BJ (cell line): ENCODE data around the gene GHDC. TPM values are rescaled to one million over a fixed set of nuclear protein-coding genes. Genes with fewer than 3 reads are reported as not detected.
"Not testable (repeated sequence)": the region's sequence is repeated elsewhere in the genome, so short reads cannot be mapped to it uniquely, and the experiment has no call there.

Experiments used
- CTCF ChIA-PET: fragments of 350-600 bp; formaldehyde crosslinking; extraction: SDS; loops from one replicate; lab custom pipeline; 2021; ENCODE audit warnings: antibody characterized with exemption, inconsistent platforms; lab: Yijun Ruan, JAX
- POLR2A ChIA-PET: fragments of 300-600 bp; sonication (Branson Sonifier 250); formaldehyde crosslinking; extraction: SDS; loops from one replicate; lab custom pipeline; 2021; ENCODE audit warnings: antibody characterized with exemption; lab: Charles Lee
- DNase-seq: peaks from one replicate; pipeline ENCODE4 v3.0.0-alpha.2; 2011; ENCODE audit warnings: low read depth
- H3K27me3 ChIP-seq: 2 replicates; pipeline ENCODE4 v1.6.0; 2011; ENCODE audit warnings: low read length; ENCODE audit not compliant: control insufficient read depth, insufficient read depth
- H3K36me3 ChIP-seq: 2 replicates; pipeline ENCODE4 v1.5.1; 2011; ENCODE audit warnings: low read length; ENCODE audit not compliant: control insufficient read depth, insufficient read depth
- H3K4me3 ChIP-seq: 2 replicates; pipeline ENCODE4 v1.5.1; 2011; ENCODE audit warnings: low read depth, mild to moderate bottlenecking, control low read depth, low read length
- CTCF ChIP-seq: IDR thresholded peaks from 2 replicates; pipeline ENCODE4 v1.5.1; 2011; ENCODE audit warnings: low read depth, mild to moderate bottlenecking, control low read depth, inconsistent platforms, low read length, moderate library complexity; ENCODE audit not compliant: insufficient read depth
- polyA minus RNA-seq: library from RNA; depleted of rRNA, polyadenylated mRNA; stranded (reverse); fragments of >200 nt; gene quantifications from 2 replicates; pipeline ENCODE4 v1.2.3, GENCODE V29; 2011; rRNA and poly(A)+ RNA removed
- polyA plus RNA-seq: library from polyadenylated mRNA; depleted of rRNA; stranded (reverse); fragments of >200 nt; gene quantifications from 2 replicates; pipeline ENCODE4 v1.2.3, GENCODE V29; 2011; rRNA removed

Gene GHDC
- 9.0 and 16.5 TPM in 2 replicates for polyA plus RNA-seq
- polyA minus RNA-seq = 5.5 and 5.9 TPM in 2 replicates

- no peaks in the 10 kb centered on the region for H3K27me3 ChIP-seq
- TF ChIP-seq CTCF = no peak
- ChIA-PET POLR2A (interaction anchor here (0.6 kb wide), 1 partner anchor 349 kb away, joined by 3 read pairs; no protein-coding TSS in a partner anchor), CTCF (interaction anchor here (0.6 to 3.8 kb wide), 3 partner anchors 10 to 286 kb away, joined by 3 to 35 read pairs (median 7); partner anchors contain the start of gene HCRT)
- H3K4me3 ChIP-seq = peak within 1 kb of the TSS; percentile 65
- H3K36me3 ChIP-seq = peaks cover 2% of the 10 kb centered on the region; the same call in 1 of the 2 replicates
- peak; percentile 28 for DNase-seq
Measured at GRCh38 chr17:42193969-42194899, at the start of gene GHDC. GHDC (minus strand) TSS chr17:42194494; CDS start chr17:42193581, 913 bp downstream.

- ChIA-PET POLR2A (no interaction called here), CTCF (no interaction called here)
- no peaks in the 10 kb centered on the region for H3K27me3 ChIP-seq
- no peak for DNase-seq
- H3K36me3 ChIP-seq = no peaks in the 10 kb centered on the region; the same call in none of the 2 replicates
- TF ChIP-seq CTCF = no peak
- no peak overlapping the region for H3K4me3 ChIP-seq
Measured at GRCh38 chr17:42243493-42243982, 49.2 kb upstream of the GHDC start.

- no peak overlapping the region for H3K4me3 ChIP-seq
- no peak for DNase-seq
- no peaks in the 10 kb centered on the region; the same call in none of the 2 replicates for H3K36me3 ChIP-seq
- ChIA-PET CTCF (no interaction called here), POLR2A (no interaction called here)
- no peak for TF ChIP-seq CTCF
- no peaks in the 10 kb centered on the region for H3K27me3 ChIP-seq
Measured at GRCh38 chr17:42241871-42242270, 47.6 kb upstream of the GHDC start.

GRCh38 chr17:42240863-42241262 is 46.6 kb upstream of the GHDC start:
- H3K36me3 ChIP-seq, H3K27me3 ChIP-seq, DNase-seq, H3K4me3 ChIP-seq, POLR2A ChIA-PET: not testable (repeated sequence)
- CTCF ChIA-PET = interaction anchor here (0.6 kb wide), 1 partner anchor 39 kb away, joined by 5 read pairs; no protein-coding TSS in a partner anchor

GRCh38 chr17:42240201-42240600 is 45.9 kb upstream of the GHDC start:
- H3K36me3 ChIP-seq = no peaks in the 10 kb centered on the region; the same call in none of the 2 replicates
- no peaks in the 10 kb centered on the region for H3K27me3 ChIP-seq
- ChIA-PET CTCF (no interaction called here), POLR2A (no interaction called here)
- no peak for DNase-seq
- H3K4me3 ChIP-seq = no peak overlapping the region
- TF ChIP-seq CTCF = no peak

GRCh38 chr17:42239576-42239975 is 45.3 kb upstream of the GHDC start:
- CTCF ChIA-PET = interaction anchor here (1.1 kb wide), 1 partner anchor 17 kb away, joined by 3 read pairs; no protein-coding TSS in a partner anchor
- POLR2A ChIA-PET, H3K4me3 ChIP-seq, DNase-seq, H3K27me3 ChIP-seq, H3K36me3 ChIP-seq: not testable (repeated sequence)
